ENCODE measurements around the gene CTNNA2. TPM values are rescaled to one million over a fixed set of nuclear protein-coding genes. Genes with fewer than 3 reads are reported as not detected.

The CTNNA2 gene
- total and polyA plus RNA-seq, 8 donors = 0.28 to 5.7 (median 0.44) TPM; not detected in 4

- no peak overlapping the region for H3K4me3 ChIP-seq
- no peaks in the 10 kb centered on the region for H3K27me3 ChIP-seq
- no peaks in the 10 kb centered on the region for H3K4me1 ChIP-seq
- no peak for TF ChIP-seq CTCF (IDR thresholded peaks at IDR 0.05)
- TF ChIP-seq POLR2AphosphoS5 (IDR thresholded peaks at IDR 0.05) = no peak
- TF ChIP-seq POLR2A (IDR thresholded peaks at IDR 0.05) = no peak
- no peak for TF ChIP-seq EP300 (IDR thresholded peaks at IDR 0.05)
- intact Hi-C loops (cut with DNase I; ENCODE audit: low total_unique reads) = no loop called here
- no peak for DNase-seq
- peaks cover 0 to 4% (median 0%) of the 10 kb centered on the region in 4 donors for H3K9me3 ChIP-seq
- no peak overlapping the region for H3K27ac ChIP-seq
- no peaks in the 10 kb centered on the region for H3K36me3 ChIP-seq
Measured at GRCh38 chr2:79960035-79960434, 447.2 kb downstream of the CTNNA2 start.

GRCh38 chr2:79960519-79960918, 447.7 kb downstream of the CTNNA2 start:
- DNase-seq = no peak
- 53 to 60% (median 54%) methylated on average over 4 of the region's 4 CpGs for WGBS, 5 donors
- intact Hi-C loops (cut with DNase I; ENCODE audit: low total_unique reads) = no loop called here
- H3K27me3 ChIP-seq = no peaks in the 10 kb centered on the region
- no peaks in the 10 kb centered on the region for H3K36me3 ChIP-seq
- H3K27ac ChIP-seq = no peak overlapping the region
- no peak for TF ChIP-seq POLR2A (IDR thresholded peaks at IDR 0.05)
- H3K4me1 ChIP-seq = no peaks in the 10 kb centered on the region
- peaks cover 0 to 4% (median 0%) of the 10 kb centered on the region in 4 donors for H3K9me3 ChIP-seq
- H3K4me3 ChIP-seq = no peak overlapping the region

- Histone ChIP-seq H3K27me3 (no peaks in the 10 kb centered on the region), H3K9me3 (peaks cover 0 to 4% (median 0%) of the 10 kb centered on the region in 4 donors), H3K4me3 (no peak overlapping the region), H3K4me1 (no peaks in the 10 kb centered on the region), H3K27ac (no peak overlapping the region), H3K36me3 (no peaks in the 10 kb centered on the region)
- intact Hi-C loops (cut with DNase I; ENCODE audit: low total_unique reads) = no loop called here
- TF ChIP-seq POLR2AphosphoS5 (IDR thresholded peaks at IDR 0.05) (no peak), EP300 (IDR thresholded peaks at IDR 0.05) (no peak), CTCF (IDR thresholded peaks at IDR 0.05) (no peak), POLR2A (IDR thresholded peaks at IDR 0.05) (no peak)
- WGBS, 5 donors = 73 to 81% (median 78%) methylated on average over 5 of the region's 5 CpGs
- no peak for DNase-seq
Measured at GRCh38 chr2:79964966-79965365, 452.1 kb downstream of the CTNNA2 start.

GRCh38 chr2:79966369-79966768, 453.5 kb downstream of the CTNNA2 start:
- Histone ChIP-seq H3K4me1 (no peaks in the 10 kb centered on the region), H3K27me3 (no peaks in the 10 kb centered on the region), H3K36me3 (no peaks in the 10 kb centered on the region), H3K27ac (no peak overlapping the region), H3K4me3 (no peak overlapping the region), H3K9me3 (peaks cover 0 to 4% (median 0%) of the 10 kb centered on the region in 4 donors)
- no peak for TF ChIP-seq POLR2AphosphoS5 (IDR thresholded peaks at IDR 0.05)
- DNase-seq = no peak
- intact Hi-C loops (cut with DNase I; ENCODE audit: low total_unique reads) = no loop called here
- 83 to 91% (median 86%) methylated on average over 5 of the region's 5 CpGs for WGBS, 5 donors

GRCh38 chr2:79966882-79967281, 454.0 kb downstream of the CTNNA2 start:
- H3K4me3 ChIP-seq = no peak overlapping the region
- H3K27me3 ChIP-seq = no peaks in the 10 kb centered on the region
- H3K4me1 ChIP-seq = no peaks in the 10 kb centered on the region
- no peak overlapping the region for H3K27ac ChIP-seq
- peaks cover 0 to 4% (median 0%) of the 10 kb centered on the region in 4 donors for H3K9me3 ChIP-seq
- WGBS, 5 donors = 72 to 82% (median 77%) methylated on average over 6 of the region's 6 CpGs
- intact Hi-C loops (cut with DNase I; ENCODE audit: low total_unique reads) = no loop called here
- DNase-seq = no peak
- TF ChIP-seq CTCF (IDR thresholded peaks at IDR 0.05) = no peak
- TF ChIP-seq POLR2AphosphoS5 (IDR thresholded peaks at IDR 0.05) = no peak
- no peak for TF ChIP-seq POLR2A (IDR thresholded peaks at IDR 0.05)
- no peaks in the 10 kb centered on the region for H3K36me3 ChIP-seq
